ENCODE data around the gene FBP1.

Gene FBP1

DNA sequence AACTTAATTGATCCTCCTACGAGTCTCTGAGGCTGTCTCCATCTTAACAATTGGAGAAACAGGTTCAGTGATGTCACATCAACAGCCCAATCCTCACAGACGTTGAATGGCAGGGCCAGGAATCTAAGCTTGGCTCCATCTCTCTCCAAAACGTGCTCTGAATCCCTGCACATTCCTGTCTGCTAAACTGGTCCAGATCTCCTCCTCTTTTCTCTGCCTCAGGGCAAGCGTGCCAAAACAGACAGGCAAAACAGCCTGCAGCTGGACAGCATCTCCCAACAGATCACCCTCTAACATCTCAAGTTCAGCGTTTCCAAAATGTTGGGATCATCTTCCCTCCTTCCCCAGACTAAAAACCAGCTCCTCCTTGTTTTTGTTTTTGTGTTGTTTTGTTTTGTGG, 6.6 kb downstream of the FBP1 start:
- no peak overlapping the region for H3K4me3 ChIP-seq (ENCODE audit: low read depth, low read length)
- no peak for DNase-seq
- no peaks in the 10 kb centered on the region for H3K36me3 ChIP-seq
- no peak overlapping the region for H3K27ac ChIP-seq
- H3K27me3 ChIP-seq (ENCODE audit: insufficient read depth, low read depth, severe bottlenecking): no peaks in the 10 kb centered on the region
- TF ChIP-seq, protein P1, sequence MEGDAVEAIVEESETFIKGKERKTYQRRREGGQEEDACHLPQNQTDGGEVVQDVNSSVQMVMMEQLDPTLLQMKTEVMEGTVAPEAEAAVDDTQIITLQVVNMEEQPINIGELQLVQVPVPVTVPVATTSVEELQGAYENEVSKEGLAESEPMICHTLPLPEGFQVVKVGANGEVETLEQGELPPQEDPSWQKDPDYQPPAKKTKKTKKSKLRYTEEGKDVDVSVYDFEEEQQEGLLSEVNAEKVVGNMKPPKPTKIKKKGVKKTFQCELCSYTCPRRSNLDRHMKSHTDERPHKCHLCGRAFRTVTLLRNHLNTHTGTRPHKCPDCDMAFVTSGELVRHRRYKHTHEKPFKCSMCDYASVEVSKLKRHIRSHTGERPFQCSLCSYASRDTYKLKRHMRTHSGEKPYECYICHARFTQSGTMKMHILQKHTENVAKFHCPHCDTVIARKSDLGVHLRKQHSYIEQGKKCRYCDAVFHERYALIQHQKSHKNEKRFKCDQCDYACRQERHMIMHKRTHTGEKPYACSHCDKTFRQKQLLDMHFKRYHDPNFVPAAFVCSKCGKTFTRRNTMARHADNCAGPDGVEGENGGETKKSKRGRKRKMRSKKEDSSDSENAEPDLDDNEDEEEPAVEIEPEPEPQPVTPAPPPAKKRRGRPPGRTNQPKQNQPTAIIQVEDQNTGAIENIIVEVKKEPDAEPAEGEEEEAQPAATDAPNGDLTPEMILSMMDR (IDR thresholded peaks at IDR 0.05; ENCODE audit: low read depth, low read length): no peak
- H3K9me3 ChIP-seq (ENCODE audit: severe bottlenecking): no peaks in the 10 kb centered on the region

DNA sequence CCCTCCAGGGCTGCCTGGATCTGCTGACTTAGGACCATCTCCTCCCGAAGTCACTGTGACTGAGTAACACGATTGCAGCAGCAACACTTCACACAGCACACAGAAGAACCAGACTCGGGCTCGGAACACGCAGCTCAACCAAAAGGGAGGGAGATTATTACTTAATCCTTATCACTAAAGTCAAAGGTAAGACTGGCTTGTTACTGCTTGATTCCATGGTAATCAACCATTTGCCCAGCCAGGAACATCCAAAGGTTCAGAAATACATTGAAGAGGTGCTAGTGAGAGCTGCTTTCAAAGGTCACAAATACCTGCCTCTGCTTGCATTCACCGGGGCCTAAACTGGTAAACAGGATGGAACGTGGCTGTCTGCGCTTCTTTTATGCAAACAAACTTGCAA, 7.7 kb downstream of the FBP1 start:
- Histone ChIP-seq H3K27ac (no peak overlapping the region), H3K9me3 (ENCODE audit: severe bottlenecking) (no peaks in the 10 kb centered on the region), H3K27me3 (ENCODE audit: insufficient read depth, low read depth, severe bottlenecking) (no peaks in the 10 kb centered on the region), H3K4me3 (ENCODE audit: low read depth, low read length) (no peak overlapping the region), H3K36me3 (no peaks in the 10 kb centered on the region)
- TF ChIP-seq, protein P1 (IDR thresholded peaks at IDR 0.05; ENCODE audit: low read depth, low read length): no peak
- no peak for DNase-seq

DNA sequence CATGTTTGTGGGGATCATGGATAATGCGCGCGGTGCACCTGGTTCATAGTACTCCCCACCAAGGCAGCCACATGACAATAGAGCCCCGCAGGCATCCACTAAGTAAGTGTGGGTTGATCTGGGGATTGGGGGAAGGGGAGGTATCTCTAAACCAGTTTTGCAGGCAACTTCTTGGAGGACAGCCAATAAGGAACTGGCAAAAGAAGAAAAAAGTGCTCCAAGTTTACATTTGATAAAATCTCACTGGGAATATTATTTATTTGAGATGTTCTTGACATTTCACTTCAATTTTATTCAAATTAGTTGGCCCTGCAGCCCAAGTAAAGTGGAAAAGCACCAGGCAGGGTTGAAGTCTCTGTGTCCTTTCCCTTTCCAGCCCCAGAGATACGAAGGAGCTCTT, 8.5 kb downstream of the FBP1 start:
- H3K27ac ChIP-seq: no peak overlapping the region
- TF ChIP-seq, protein P1 (IDR thresholded peaks at IDR 0.05; ENCODE audit: low read depth, low read length): no peak
- H3K4me3 ChIP-seq (ENCODE audit: low read depth, low read length): no peak overlapping the region
- DNase-seq: no peak
- H3K27me3 ChIP-seq (ENCODE audit: insufficient read depth, low read depth, severe bottlenecking): no peaks in the 10 kb centered on the region
- no peaks in the 10 kb centered on the region for H3K9me3 ChIP-seq (ENCODE audit: severe bottlenecking)
- no peaks in the 10 kb centered on the region for H3K36me3 ChIP-seq

DNA sequence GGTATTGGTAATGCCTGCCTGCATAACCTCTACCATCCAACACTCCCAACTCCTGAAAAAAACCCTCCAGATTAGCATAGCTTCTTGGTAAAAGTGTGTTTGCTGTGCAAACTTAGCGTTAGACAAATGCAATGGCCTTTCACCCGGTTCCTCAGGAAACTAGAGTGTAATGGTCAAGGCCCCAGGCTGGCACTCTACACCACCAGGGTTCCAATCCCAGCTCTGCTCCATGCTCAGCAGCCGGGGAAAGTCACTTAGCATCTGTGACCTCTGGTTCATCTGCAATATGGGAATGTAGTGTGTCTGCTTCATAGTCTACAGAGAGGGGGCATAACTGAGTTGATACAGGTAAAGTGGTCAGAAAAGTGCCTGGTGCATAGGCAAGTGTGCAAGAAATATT, 9.0 kb downstream of the FBP1 start:
- Histone ChIP-seq H3K4me3 (ENCODE audit: low read depth, low read length) (no peak overlapping the region), H3K36me3 (no peaks in the 10 kb centered on the region), H3K9me3 (ENCODE audit: severe bottlenecking) (no peaks in the 10 kb centered on the region), H3K27ac (no peak overlapping the region), H3K27me3 (ENCODE audit: insufficient read depth, low read depth, severe bottlenecking) (no peaks in the 10 kb centered on the region)
- TF ChIP-seq, protein P1 (IDR thresholded peaks at IDR 0.05; ENCODE audit: low read depth, low read length): no peak
- DNase-seq: no peak

DNA sequence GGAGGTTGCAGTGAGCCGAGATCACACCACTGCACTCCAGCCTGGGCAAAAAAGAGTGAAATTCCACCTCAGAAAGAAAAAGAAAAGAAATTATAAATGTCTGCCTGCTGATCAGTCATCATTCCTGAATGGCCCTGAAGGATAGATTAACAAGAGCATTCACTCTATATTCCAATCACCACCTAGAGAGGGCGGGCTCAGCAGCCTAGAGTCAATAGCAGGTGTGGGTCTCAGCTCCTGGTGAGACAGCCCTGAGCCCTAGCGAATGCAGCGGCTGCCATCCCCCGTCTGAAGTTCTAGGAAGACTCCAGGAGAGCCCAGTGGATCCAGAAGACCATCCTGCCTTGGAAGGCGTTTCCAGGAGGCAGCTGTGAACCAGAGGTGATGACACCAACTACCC, 12.0 kb downstream of the FBP1 start:
- Histone ChIP-seq H3K4me3 (ENCODE audit: low read depth, low read length) (no peak overlapping the region), H3K27me3 (ENCODE audit: insufficient read depth, low read depth, severe bottlenecking) (no peaks in the 10 kb centered on the region), H3K27ac (no peak overlapping the region), H3K9me3 (ENCODE audit: severe bottlenecking) (no peaks in the 10 kb centered on the region), H3K36me3 (no peaks in the 10 kb centered on the region)
- DNase-seq: no peak
- TF ChIP-seq, protein P1 (IDR thresholded peaks at IDR 0.05; ENCODE audit: low read depth, low read length): no peak

DNA sequence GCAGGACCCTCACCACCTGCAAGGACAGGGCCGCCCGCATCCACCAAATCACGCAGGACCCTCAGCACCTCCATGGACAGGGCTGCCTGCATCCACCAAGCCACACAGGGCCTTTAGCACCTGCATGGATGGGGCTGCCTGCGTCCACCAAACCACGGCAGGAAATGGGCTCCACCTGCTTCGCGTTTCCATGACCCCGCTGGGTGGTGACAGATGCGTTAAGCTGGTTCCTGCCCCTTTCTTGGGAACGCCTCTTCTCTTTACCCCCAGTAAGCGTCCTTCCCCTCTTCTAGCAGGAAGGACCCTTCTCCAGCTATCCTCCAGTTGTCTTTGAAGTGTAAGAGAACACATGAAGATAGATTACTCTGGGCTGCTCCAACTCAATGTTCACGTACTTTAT, 13.5 kb downstream of the FBP1 start:
- Histone ChIP-seq H3K36me3 (no peaks in the 10 kb centered on the region), H3K27ac (no peak overlapping the region), H3K27me3 (ENCODE audit: insufficient read depth, low read depth, severe bottlenecking) (no peaks in the 10 kb centered on the region), H3K4me3 (ENCODE audit: low read depth, low read length) (no peak overlapping the region), H3K9me3 (ENCODE audit: severe bottlenecking) (no peaks in the 10 kb centered on the region)
- TF ChIP-seq, protein P1 (IDR thresholded peaks at IDR 0.05; ENCODE audit: low read depth, low read length): no peak
- DNase-seq: no peak

Measured in WERI-Rb-1 (cell line).